Measurements from ENCODE around the gene KITLG.

GRCh38 chr12:88575361-88575970 lies 4.8 kb downstream of the KITLG start:
- no peak for TF ChIP-seq POLR2A (IDR thresholded peaks at IDR 0.05)
- no peak for TF ChIP-seq EP300 (IDR thresholded peaks at IDR 0.05)

Measured in ovary (tissue), 1 donor.